Caco-2 (cell line): ENCODE measurements around the gene DYNC2I2. TPM values are rescaled to one million over a fixed set of nuclear protein-coding genes. Genes with fewer than 3 reads are reported as not detected.
"Not testable (repeated sequence)": the region's sequence is repeated elsewhere in the genome, so short reads cannot be mapped to it uniquely, and the experiment has no call there.

ENCODE experiments used
- BruUV-seq: library from RNA; stranded (reverse); fragments of 400-500 nt; replicated peaks from 2 replicates; lab custom pipeline; 2021; lab: Mats Ljungman, UMichigan
- CTCF ChIA-PET: fragments of 300-600 bp; sonication (Branson Sonifier 250); formaldehyde crosslinking; loops from one replicate; lab custom pipeline; 2022; ENCODE audit warnings: antibody characterized with exemption; lab: Charles Lee
- POLR2A ChIA-PET: fragments of 300-600 bp; sonication (Branson Sonifier 250); formaldehyde crosslinking; loops from one replicate; lab custom pipeline; 2022; ENCODE audit warnings: antibody characterized with exemption; lab: Charles Lee
- DNase-seq, 2 experiments: peaks; one replicate each; pipeline versions ENCODE4 v3.0.0 to v3.0.0-alpha.2; 2020 to 2022
- H3K27me3 ChIP-seq: replicated peaks from 2 replicates; pipeline ENCODE4 v1.6.0; 2011; ENCODE audit warnings: low read length; ENCODE audit not compliant: control insufficient read depth, insufficient read depth
- H3K36me3 ChIP-seq: 2 replicates; pipeline ENCODE4 v1.5.1; 2011; ENCODE audit warnings: low read length; ENCODE audit not compliant: control insufficient read depth, insufficient read depth
- H3K4me1 ChIP-seq: fragments of 250-450 bp; sonication (Bioruptor Pico); 2 replicates; pipeline ENCODE4 v1.5.1; 2020; ENCODE audit warnings: mild to moderate bottlenecking
- H3K4me3 ChIP-seq: 2 replicates; pipeline ENCODE4 v1.5.1; 2011; ENCODE audit warnings: low read depth, mild to moderate bottlenecking, control low read depth, low read length
- H3K9me3 ChIP-seq: fragments of 250-450 bp; sonication (Bioruptor Pico); 2 replicates; pipeline ENCODE4 v1.5.1; 2020; ENCODE audit warnings: mild to moderate bottlenecking, moderate library complexity
- H3K27ac Mint-ChIP-seq: one replicate; pipeline ENCODE4 v1.8.0; 2022; ENCODE audit warnings: mixed read lengths; ENCODE audit not compliant: unreplicated experiment
- H3K27me3 Mint-ChIP-seq: one replicate; pipeline ENCODE4 v1.8.0; 2022; ENCODE audit warnings: mixed read lengths; ENCODE audit not compliant: insufficient read depth, unreplicated experiment
- H3K36me3 Mint-ChIP-seq: one replicate; pipeline ENCODE4 v1.8.0; 2022; ENCODE audit warnings: mild to moderate bottlenecking, mixed read lengths; ENCODE audit not compliant: insufficient read depth, unreplicated experiment
- H3K4me1 Mint-ChIP-seq: one replicate; pipeline ENCODE4 v1.8.0; 2022; ENCODE audit warnings: low read depth, mixed read lengths; ENCODE audit not compliant: unreplicated experiment
- H3K4me3 Mint-ChIP-seq: one replicate; pipeline ENCODE4 v1.8.0; 2022; ENCODE audit warnings: mild to moderate bottlenecking, moderate library complexity, mixed read lengths; ENCODE audit not compliant: unreplicated experiment
- H3K9me3 Mint-ChIP-seq: one replicate; pipeline ENCODE4 v1.8.0; 2022; ENCODE audit warnings: mixed read lengths; ENCODE audit not compliant: unreplicated experiment
- intact Hi-C: fragments of 100-400 bp; cut with micrococcal nuclease; formaldehyde crosslinking; loops from one replicate; pipeline ENCODE4 v1.10.0; 2022; ENCODE audit not compliant: unreplicated experiment
- total RNA-seq: library from RNA; stranded (reverse); gene quantifications from 2 replicates; pipeline ENCODE4 v1.2.3, GENCODE V29; 2022
- TF ChIP-seq, protein P1 (sequence below), 2 experiments: fragments of 200-600 bp in 1 of 2; IDR thresholded peaks; 1 replicate in 1 of 2; 2 replicates in 1 of 2; pipeline versions ENCODE4 v1.5.1 to v1.8.0; 2011 to 2022; ENCODE audit warnings: antibody characterized with exemption in 1 of 2, control low read depth in 1 of 2, inconsistent platforms in 1 of 2, low read depth in 1 of 2, low read length in 1 of 2, mild to moderate bottlenecking in 1 of 2, moderate library complexity in 1 of 2; ENCODE audit not compliant: insufficient read depth in 1 of 2, severe bottlenecking in 1 of 2, unreplicated experiment in 1 of 2

The DYNC2I2 gene
- total RNA-seq, 1 experiment from 2014 or later: 80.8 TPM

GRCh38 chr9:128653908-128654307, 2.7 kb downstream of the DYNC2I2 start:
- H3K27me3 ChIP-seq: no peaks in the 10 kb centered on the region
- TF ChIP-seq, protein P1, sequence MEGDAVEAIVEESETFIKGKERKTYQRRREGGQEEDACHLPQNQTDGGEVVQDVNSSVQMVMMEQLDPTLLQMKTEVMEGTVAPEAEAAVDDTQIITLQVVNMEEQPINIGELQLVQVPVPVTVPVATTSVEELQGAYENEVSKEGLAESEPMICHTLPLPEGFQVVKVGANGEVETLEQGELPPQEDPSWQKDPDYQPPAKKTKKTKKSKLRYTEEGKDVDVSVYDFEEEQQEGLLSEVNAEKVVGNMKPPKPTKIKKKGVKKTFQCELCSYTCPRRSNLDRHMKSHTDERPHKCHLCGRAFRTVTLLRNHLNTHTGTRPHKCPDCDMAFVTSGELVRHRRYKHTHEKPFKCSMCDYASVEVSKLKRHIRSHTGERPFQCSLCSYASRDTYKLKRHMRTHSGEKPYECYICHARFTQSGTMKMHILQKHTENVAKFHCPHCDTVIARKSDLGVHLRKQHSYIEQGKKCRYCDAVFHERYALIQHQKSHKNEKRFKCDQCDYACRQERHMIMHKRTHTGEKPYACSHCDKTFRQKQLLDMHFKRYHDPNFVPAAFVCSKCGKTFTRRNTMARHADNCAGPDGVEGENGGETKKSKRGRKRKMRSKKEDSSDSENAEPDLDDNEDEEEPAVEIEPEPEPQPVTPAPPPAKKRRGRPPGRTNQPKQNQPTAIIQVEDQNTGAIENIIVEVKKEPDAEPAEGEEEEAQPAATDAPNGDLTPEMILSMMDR (IDR thresholded peaks at IDR 0.05; ENCODE audit: insufficient read depth in 1 of 2, low read depth in 1 of 2, low read length in 1 of 2, severe bottlenecking in 1 of 2, unreplicated experiment in 1 of 2): no peak
- Mint-ChIP-seq H3K4me3 (no peak overlapping the region), H3K4me1 (no peaks in the 10 kb centered on the region), H3K27ac (no peak overlapping the region), H3K36me3 (peaks cover 24% of the 10 kb centered on the region), H3K9me3 (no peaks in the 10 kb centered on the region), H3K27me3 (no peaks in the 10 kb centered on the region)
- H3K36me3 ChIP-seq: no peaks in the 10 kb centered on the region
- intact Hi-C loops: no loop called here
- BruUV-seq: no TSS peak
- H3K4me3 ChIP-seq: no peak overlapping the region
- no peaks in the 10 kb centered on the region; the same call in 1 of the 2 replicates for H3K9me3 ChIP-seq
- H3K4me1 ChIP-seq: no peaks in the 10 kb centered on the region
- POLR2A ChIA-PET: no interaction called here
- CTCF ChIA-PET: no interaction called here
- no peak for DNase-seq

DNA sequence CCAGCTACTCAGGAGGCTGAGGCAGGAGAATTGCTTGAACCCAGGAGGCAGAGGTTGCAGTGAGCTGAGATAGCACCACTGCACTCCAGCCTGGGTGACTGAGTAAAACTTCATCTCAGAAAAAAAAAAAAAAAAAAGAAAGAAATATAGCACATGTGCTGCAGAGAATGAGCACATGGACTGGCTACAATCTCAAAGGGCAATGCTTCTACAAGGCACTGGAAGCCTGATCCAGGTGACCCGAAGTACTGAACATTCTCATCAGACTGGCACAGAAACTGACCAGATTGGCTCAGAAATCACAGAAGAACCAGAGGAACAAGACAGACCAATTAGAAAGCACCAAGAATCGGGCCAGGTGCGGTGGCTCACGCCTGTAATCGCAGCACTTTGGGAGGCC, 4.8 kb downstream of the DYNC2I2 start:
- peaks cover 42% of the 10 kb centered on the region for H3K36me3 Mint-ChIP-seq
- POLR2A ChIA-PET: no interaction called here
- no peaks in the 10 kb centered on the region for H3K9me3 Mint-ChIP-seq
- no peaks in the 10 kb centered on the region for H3K27me3 Mint-ChIP-seq
- H3K27ac Mint-ChIP-seq: no peak overlapping the region
- no peaks in the 10 kb centered on the region for H3K9me3 ChIP-seq
- CTCF ChIA-PET: no interaction called here
- no peaks in the 10 kb centered on the region for H3K4me1 ChIP-seq
- no peaks in the 10 kb centered on the region for H3K27me3 ChIP-seq
- no peak for DNase-seq
- no peak overlapping the region for H3K4me3 Mint-ChIP-seq
- no peaks in the 10 kb centered on the region for H3K36me3 ChIP-seq
- intact Hi-C loops: no loop called here
- TF ChIP-seq, protein P1 (IDR thresholded peaks at IDR 0.05; ENCODE audit: insufficient read depth in 1 of 2, low read depth in 1 of 2, low read length in 1 of 2, severe bottlenecking in 1 of 2, unreplicated experiment in 1 of 2): no peak
- no peaks in the 10 kb centered on the region for H3K4me1 Mint-ChIP-seq
- no peak overlapping the region for H3K4me3 ChIP-seq
- BruUV-seq: no TSS peak

GRCh38 chr9:128648206-128648605, 8.4 kb downstream of the DYNC2I2 start:
- H3K9me3 ChIP-seq, intact Hi-C loops, H3K4me1 ChIP-seq, H3K4me3 Mint-ChIP-seq, BruUV-seq, H3K4me3 ChIP-seq, H3K36me3 ChIP-seq, H3K27me3 ChIP-seq, H3K4me1 Mint-ChIP-seq, H3K27me3 Mint-ChIP-seq, H3K9me3 Mint-ChIP-seq, H3K27ac Mint-ChIP-seq: not testable (repeated sequence)
- TF ChIP-seq, protein P1 (IDR thresholded peaks at IDR 0.05; ENCODE audit: insufficient read depth in 1 of 2, low read depth in 1 of 2, low read length in 1 of 2, severe bottlenecking in 1 of 2, unreplicated experiment in 1 of 2): peak; percentile 2 to 14
- POLR2A ChIA-PET: interaction anchor here (0.5 kb wide), 1 partner anchor 41 kb away, joined by 3 read pairs; the partner anchor contains the start of gene SET
- CTCF ChIA-PET: interaction anchor here (0.7 to 1.5 kb wide), 2 partner anchors 13 to 36 kb away, joined by 4 to 7 read pairs; no protein-coding TSS in a partner anchor
- peaks cover 27% of the 10 kb centered on the region for H3K36me3 Mint-ChIP-seq
- DNase-seq: peak; percentile 49 to 68
